B cell (primary cell): ENCODE measurements around the gene EHD1. TPM values are rescaled to one million over a fixed set of nuclear protein-coding genes. Genes with fewer than 3 reads are reported as not detected.

Experiments
- ATAC-seq: fragments of 200-7000 bp; cut with Tn5 transposase; one replicate; pipeline ENCODE4 v1.10.0; 2021; ENCODE audit warnings: low read depth, mild to moderate bottlenecking, moderate number of reproducible peaks, moderate library complexity
- CTCF ChIA-PET: fragments of 350-600 bp; sonication (Branson Sonifier 250); formaldehyde crosslinking; loops from one replicate; lab custom pipeline; 2021; ENCODE audit warnings: antibody characterized with exemption, inconsistent platforms; lab: Charles Lee
- POLR2A ChIA-PET: fragments of 350-600 bp; sonication (Branson Sonifier 250); formaldehyde crosslinking; loops from one replicate; lab custom pipeline; 2021; ENCODE audit warnings: antibody characterized with exemption; lab: Charles Lee
- DNase-seq: peaks from one replicate; pipeline ENCODE4 v3.0.0; 2013
- H2AFZ ChIP-seq: 2 replicates; pipeline ENCODE4 v1.6.1; 2012; ENCODE audit warnings: mild to moderate bottlenecking, low read depth, low read length; ENCODE audit not compliant: insufficient read depth, poor library complexity, severe bottlenecking
- H3K27ac ChIP-seq, 2 donors: 1 replicate in 1 of 2; 2 replicates in 1 of 2; pipeline ENCODE4 v1.5.1; 2012 to 2013; ENCODE audit warnings: low read length in 2 of 2, mild to moderate bottlenecking in 2 of 2, moderate library complexity in 1 of 2
- H3K27me3 ChIP-seq, 4 experiments: fragments of 200-600 bp in 1 of 4; sonication (generic) in 1 of 4; replicated peaks in 1 of 4; 1 replicate in 2 of 4; 2 replicates in 2 of 4; pipeline versions ENCODE4 v1.6.1 to v1.7.0; 2013 to 2016; ENCODE audit warnings: low read length in 3 of 4, mild to moderate bottlenecking in 2 of 4, mixed read lengths in 1 of 4, moderate library complexity in 1 of 4; ENCODE audit not compliant: insufficient read depth in 4 of 4, control insufficient read depth in 3 of 4; ENCODE audit errors: control extremely low read depth in 1 of 4
- H3K36me3 ChIP-seq, 2 experiments: replicated peaks in 1 of 2; 1 replicate in 1 of 2; 2 replicates in 1 of 2; pipeline versions ENCODE4 v1.6.1 to v1.7.1; 2013; ENCODE audit warnings: low read length in 1 of 2; ENCODE audit not compliant: insufficient read depth in 2 of 2, control insufficient read depth in 1 of 2; ENCODE audit errors: control extremely low read depth in 1 of 2, extremely low read depth in 1 of 2
- H3K4me1 ChIP-seq, 2 donors: fragments of 200-600 bp in 1 of 2; sonication (generic) in 1 of 2; 1 replicate in 1 of 2; 2 replicates in 1 of 2; pipeline versions ENCODE4 v1.5.1 to v1.6.1; 2013 to 2017; ENCODE audit warnings: low read length in 2 of 2; ENCODE audit not compliant: control insufficient read depth in 2 of 2, insufficient read depth in 2 of 2
- H3K4me2 ChIP-seq: replicated peaks from 2 replicates; pipeline ENCODE3; 2012; ENCODE audit warnings: mild to moderate bottlenecking, low read depth, low read length; ENCODE audit not compliant: poor library complexity, severe bottlenecking
- H3K4me3 ChIP-seq, 5 experiments: fragments of 200-600 bp in 1 of 5; sonication (generic) in 1 of 5; 1 replicate in 3 of 5; 2 replicates in 2 of 5; pipeline versions ENCODE4 v1.5.1 to v1.7.0; 2011 to 2016; ENCODE audit warnings: low read length in 4 of 5, mild to moderate bottlenecking in 4 of 5, low read depth in 2 of 5, control low read depth in 1 of 5, moderate library complexity in 1 of 5; ENCODE audit not compliant: insufficient read depth in 1 of 5; ENCODE audit errors: control extremely low read depth in 1 of 5, extremely low read depth in 1 of 5
- H3K79me2 ChIP-seq: fragments of 200-600 bp; sonication (generic); one replicate; pipeline ENCODE4 v1.6.0; 2016; ENCODE audit warnings: low read length; ENCODE audit not compliant: control insufficient read depth, insufficient read depth
- H3K9ac ChIP-seq: fragments of 200-600 bp; sonication (generic); 2 replicates; pipeline ENCODE4 v1.6.1; 2017; ENCODE audit warnings: mild to moderate bottlenecking, low read length, moderate library complexity
- H3K9me3 ChIP-seq, 3 donors: one replicate each; pipeline versions ENCODE4 v1.6.1 to v1.7.1; 2013; ENCODE audit warnings: low read length in 2 of 3; ENCODE audit not compliant: control insufficient read depth in 2 of 3, insufficient read depth in 1 of 3; ENCODE audit errors: control extremely low read depth in 1 of 3
- H4K20me1 ChIP-seq: 2 replicates; pipeline ENCODE4 v1.6.0; 2012; ENCODE audit warnings: mild to moderate bottlenecking, low read length; ENCODE audit not compliant: insufficient read depth, control insufficient read depth, poor library complexity, severe bottlenecking
- H3K27ac Mint-ChIP-seq: one replicate; pipeline ENCODE4 v1.8.0; 2021; ENCODE audit warnings: mixed read lengths
- H3K27me3 Mint-ChIP-seq: one replicate; pipeline ENCODE4 v1.8.0; 2021; ENCODE audit warnings: mixed read lengths
- H3K4me1 Mint-ChIP-seq: one replicate; pipeline ENCODE4 v1.8.0; 2021; ENCODE audit warnings: mixed read lengths
- H3K4me3 Mint-ChIP-seq: one replicate; pipeline ENCODE4 v1.8.0; 2021; ENCODE audit warnings: mixed read lengths
- H3K9me3 Mint-ChIP-seq: one replicate; pipeline ENCODE4 v1.8.0; 2022; ENCODE audit warnings: mixed read lengths; ENCODE audit not compliant: insufficient read depth
- EZH2 ChIP-seq: IDR thresholded peaks from 2 replicates; pipeline ENCODE4 v1.6.1; 2012; ENCODE audit warnings: borderline replicate concordance, low read depth, mild to moderate bottlenecking, moderate library complexity, low read length; ENCODE audit not compliant: insufficient read depth, poor library complexity, severe bottlenecking
- WGBS: methylation state at CpG from one replicate; pipeline ENCODE4 v1.1.5; 2013; ENCODE audit warnings: missing lambda C conversion rate; ENCODE audit not compliant: insufficient coverage; 5-methylcytosine and 5-hydroxymethylcytosine counted together
- intact Hi-C: fragments of 100-400 bp; cut with micrococcal nuclease; formaldehyde crosslinking; loops from one replicate; pipeline ENCODE4 v1.10.0; 2022
- polyA plus RNA-seq: library from polyadenylated mRNA; depleted of rRNA; stranded (reverse); fragments of >200 nt; gene quantifications from 2 replicates; pipeline ENCODE4 v1.2.3, GENCODE V29; 2012
- total RNA-seq, 2 donors: library from RNA; stranded (reverse); fragments of 120-200 nt in 1 of 2; gene quantifications; 1 replicate in 1 of 2; 2 replicates in 1 of 2; pipeline versions ENCODE4 v1.2.3 to v1.2.4, GENCODE V29; 2013 to 2022
- TF ChIP-seq, protein P1 (sequence below): fragments of 200-600 bp; IDR thresholded peaks from one replicate; pipeline ENCODE4 v1.8.0; 2022; ENCODE audit warnings: antibody characterized with exemption, mild to moderate bottlenecking

Gene EHD1
- total and polyA plus RNA-seq, 2 donors (not counting 1 experiment from before 2014, with no cell fraction given) = 208 to 280 TPM

DNA sequence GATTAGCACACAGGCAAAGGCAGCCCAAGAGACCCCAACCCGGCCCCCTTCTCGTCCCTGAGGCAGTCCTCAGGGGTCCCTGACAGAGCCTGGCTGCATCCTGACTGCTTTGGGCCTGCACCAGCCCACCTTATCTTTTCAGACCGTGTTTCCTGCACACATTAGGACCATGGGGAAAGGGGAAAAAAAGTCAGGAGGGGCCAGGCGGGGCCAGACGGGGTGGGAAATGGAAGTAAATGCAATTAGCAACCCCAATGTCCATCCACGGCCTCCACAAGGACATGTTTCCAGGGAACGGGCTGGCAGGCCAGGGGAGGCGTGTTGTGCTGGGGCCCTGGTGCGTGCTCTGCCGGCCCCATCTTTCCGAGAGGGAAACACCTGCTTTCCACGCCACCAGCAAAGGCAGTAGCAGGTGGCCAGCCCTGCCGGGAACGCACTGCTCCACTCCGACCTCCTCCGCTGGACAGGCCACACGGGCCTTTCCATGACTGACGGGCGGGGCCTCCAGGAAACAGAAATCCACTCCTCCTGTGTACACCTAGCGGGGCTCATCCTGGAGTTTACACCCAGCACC, 7.4 kb downstream of the EHD1 start:
- Mint-ChIP-seq H3K4me3 (peak overlapping the region; percentile 79), H3K4me1 (peaks cover 89% of the 10 kb centered on the region), H3K27ac (peak overlapping the region; percentile 88), H3K27me3 (no peaks in the 10 kb centered on the region), H3K9me3 (no peaks in the 10 kb centered on the region)
- TF ChIP-seq, protein P1, sequence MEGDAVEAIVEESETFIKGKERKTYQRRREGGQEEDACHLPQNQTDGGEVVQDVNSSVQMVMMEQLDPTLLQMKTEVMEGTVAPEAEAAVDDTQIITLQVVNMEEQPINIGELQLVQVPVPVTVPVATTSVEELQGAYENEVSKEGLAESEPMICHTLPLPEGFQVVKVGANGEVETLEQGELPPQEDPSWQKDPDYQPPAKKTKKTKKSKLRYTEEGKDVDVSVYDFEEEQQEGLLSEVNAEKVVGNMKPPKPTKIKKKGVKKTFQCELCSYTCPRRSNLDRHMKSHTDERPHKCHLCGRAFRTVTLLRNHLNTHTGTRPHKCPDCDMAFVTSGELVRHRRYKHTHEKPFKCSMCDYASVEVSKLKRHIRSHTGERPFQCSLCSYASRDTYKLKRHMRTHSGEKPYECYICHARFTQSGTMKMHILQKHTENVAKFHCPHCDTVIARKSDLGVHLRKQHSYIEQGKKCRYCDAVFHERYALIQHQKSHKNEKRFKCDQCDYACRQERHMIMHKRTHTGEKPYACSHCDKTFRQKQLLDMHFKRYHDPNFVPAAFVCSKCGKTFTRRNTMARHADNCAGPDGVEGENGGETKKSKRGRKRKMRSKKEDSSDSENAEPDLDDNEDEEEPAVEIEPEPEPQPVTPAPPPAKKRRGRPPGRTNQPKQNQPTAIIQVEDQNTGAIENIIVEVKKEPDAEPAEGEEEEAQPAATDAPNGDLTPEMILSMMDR = no peak
- TF ChIP-seq EZH2 = no peak
- POLR2A ChIA-PET = interaction anchor here (10.5 kb wide), 1 partner anchor 21 kb away, joined by 150 read pairs; no protein-coding TSS in a partner anchor
- peak overlapping the region; percentile 20 for H3K9ac ChIP-seq
- intact Hi-C loops = no loop called here
- ATAC-seq = no peak
- CTCF ChIA-PET = interaction anchor here (16.2 to 30.2 kb wide), 3 partner anchors 15 to 21 kb away, joined by 343 to 1254 read pairs (median 1254); partner anchors contain the start of genes CDC42BPG and EHD1
- H3K36me3 ChIP-seq = peaks cover 0 to 75% of the 10 kb centered on the region in 2 experiments
- peak overlapping the region; percentile 18 to 37 for H3K27ac ChIP-seq
- 37% methylated on average over 18 of the region's 20 CpGs for WGBS
- no peak overlapping the region for H2AFZ ChIP-seq
- H4K20me1 ChIP-seq = peaks cover 77% of the 10 kb centered on the region
- H3K27me3 ChIP-seq = no peaks in the 10 kb centered on the region
- peaks cover 100% of the 10 kb centered on the region for H3K79me2 ChIP-seq
- H3K4me3 ChIP-seq = peak overlapping the region in 2 of 5 experiments; percentile 4 to 5
- H3K4me2 ChIP-seq = peak overlapping the region; percentile 60
- H3K9me3 ChIP-seq = peaks cover 0 to 5% (median 0%) of the 10 kb centered on the region in 3 donors
- no peak for DNase-seq
- peaks cover 85 to 96% of the 10 kb centered on the region in 2 donors for H3K4me1 ChIP-seq
